Brain microvascular endothelial cell (primary cell): ENCODE data around the gene DDX39A.
"Not testable (repeated sequence)": the region's sequence is repeated elsewhere in the genome, so short reads cannot be mapped to it uniquely, and the experiment has no call there.

Experiments used
- DNase-seq: peaks from one replicate; pipeline ENCODE4 v3.0.0-alpha.2; 2020
- H3K27ac ChIP-seq: fragments of 250-450 bp; sonication (Bioruptor Pico); 2 replicates; pipeline ENCODE4 v1.5.1; 2020; ENCODE audit warnings: mild to moderate bottlenecking, moderate library complexity
- H3K27me3 ChIP-seq: fragments of 250-450 bp; sonication (Bioruptor Pico); replicated peaks from 2 replicates; pipeline ENCODE4 v1.5.1; 2020; ENCODE audit warnings: mild to moderate bottlenecking
- H3K36me3 ChIP-seq: fragments of 250-450 bp; sonication (Bioruptor Pico); replicated peaks from 2 replicates; pipeline ENCODE4 v1.5.1; 2020; ENCODE audit warnings: mild to moderate bottlenecking
- H3K4me3 ChIP-seq: 2 replicates; pipeline ENCODE4 v1.5.1; 2011; ENCODE audit warnings: low read depth, mild to moderate bottlenecking, control low read depth, low read length, moderate library complexity
- in situ Hi-C: cut with HindIII; loops from 2 replicates; pipeline ENCODE4 v1.10.0; 2017; ENCODE audit warnings: low sequenced_read_pairs, low pct_ligation_motif_present
- TF ChIP-seq, protein P1 (sequence below): IDR thresholded peaks from 2 replicates; pipeline ENCODE4 v1.5.1; 2011; ENCODE audit warnings: low read depth, mild to moderate bottlenecking, moderate library complexity, low read length, control low read depth, inconsistent platforms; ENCODE audit errors: missing control alignments

DDX39A gene

DNA sequence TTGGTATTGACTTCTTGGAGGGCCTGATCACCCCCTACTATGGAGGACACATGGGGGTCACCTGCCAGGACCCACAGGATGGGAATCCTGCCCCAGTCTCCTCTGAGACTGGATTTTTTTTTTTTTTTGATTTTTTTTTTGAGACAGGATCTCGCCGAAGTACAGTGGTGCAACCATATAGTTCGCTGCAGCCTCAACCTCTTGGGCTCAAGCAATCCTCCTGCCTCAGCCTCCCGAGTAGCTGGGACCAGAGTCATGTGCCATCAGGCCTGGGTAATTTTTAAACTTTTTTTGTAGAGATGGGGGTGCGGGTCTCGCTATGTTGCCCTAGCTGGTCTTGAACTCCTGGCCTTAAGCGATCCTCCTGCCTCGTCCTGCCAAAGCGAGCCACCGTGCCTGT lies 52.1 kb downstream of the DDX39A start:
- H3K27me3 ChIP-seq, result no peaks in the 10 kb centered on the region
- DNase-seq, result no peak
- no peak overlapping the region for H3K4me3 ChIP-seq

GRCh38 chr19:14366529-14366928 lies 52.6 kb downstream of the DDX39A start:
- TF ChIP-seq, protein P1, sequence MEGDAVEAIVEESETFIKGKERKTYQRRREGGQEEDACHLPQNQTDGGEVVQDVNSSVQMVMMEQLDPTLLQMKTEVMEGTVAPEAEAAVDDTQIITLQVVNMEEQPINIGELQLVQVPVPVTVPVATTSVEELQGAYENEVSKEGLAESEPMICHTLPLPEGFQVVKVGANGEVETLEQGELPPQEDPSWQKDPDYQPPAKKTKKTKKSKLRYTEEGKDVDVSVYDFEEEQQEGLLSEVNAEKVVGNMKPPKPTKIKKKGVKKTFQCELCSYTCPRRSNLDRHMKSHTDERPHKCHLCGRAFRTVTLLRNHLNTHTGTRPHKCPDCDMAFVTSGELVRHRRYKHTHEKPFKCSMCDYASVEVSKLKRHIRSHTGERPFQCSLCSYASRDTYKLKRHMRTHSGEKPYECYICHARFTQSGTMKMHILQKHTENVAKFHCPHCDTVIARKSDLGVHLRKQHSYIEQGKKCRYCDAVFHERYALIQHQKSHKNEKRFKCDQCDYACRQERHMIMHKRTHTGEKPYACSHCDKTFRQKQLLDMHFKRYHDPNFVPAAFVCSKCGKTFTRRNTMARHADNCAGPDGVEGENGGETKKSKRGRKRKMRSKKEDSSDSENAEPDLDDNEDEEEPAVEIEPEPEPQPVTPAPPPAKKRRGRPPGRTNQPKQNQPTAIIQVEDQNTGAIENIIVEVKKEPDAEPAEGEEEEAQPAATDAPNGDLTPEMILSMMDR, result no peak
- no peak overlapping the region for H3K27ac ChIP-seq
- in situ Hi-C loops, result no loop called here
- no peaks in the 10 kb centered on the region for H3K36me3 ChIP-seq
- no peak overlapping the region for H3K4me3 ChIP-seq
- DNase-seq, result peak; percentile 76
- no peaks in the 10 kb centered on the region for H3K27me3 ChIP-seq

More for the DNA sequence above, 52.1 kb downstream of the DDX39A start:
- in situ Hi-C loops, result no loop called here
- no peaks in the 10 kb centered on the region for H3K36me3 ChIP-seq
- TF ChIP-seq, protein P1, result no peak
- no peak overlapping the region for H3K27ac ChIP-seq

DNA sequence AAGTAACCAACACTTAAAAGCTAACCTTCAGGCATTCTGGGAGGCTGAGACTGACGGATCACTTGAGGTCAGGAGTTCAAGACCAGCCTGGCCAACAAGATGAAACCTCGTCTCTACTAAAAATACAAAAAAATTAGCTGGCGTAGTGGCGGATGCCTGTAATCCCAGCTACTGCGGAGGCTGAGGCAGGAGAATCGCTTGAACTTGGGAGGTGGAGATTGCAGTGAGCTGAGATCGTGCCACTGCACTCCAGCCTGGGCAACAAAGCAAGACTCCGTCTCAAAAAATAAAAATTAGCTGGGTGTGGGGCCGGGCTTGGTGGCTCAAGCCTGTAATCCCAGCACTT lies 55.1 kb downstream of the DDX39A start:
- H3K27me3 ChIP-seq, H3K4me3 ChIP-seq, DNase-seq, in situ Hi-C loops, H3K36me3 ChIP-seq: not testable (repeated sequence)
- H3K27ac ChIP-seq, result peak overlapping the region; percentile 84

DNA sequence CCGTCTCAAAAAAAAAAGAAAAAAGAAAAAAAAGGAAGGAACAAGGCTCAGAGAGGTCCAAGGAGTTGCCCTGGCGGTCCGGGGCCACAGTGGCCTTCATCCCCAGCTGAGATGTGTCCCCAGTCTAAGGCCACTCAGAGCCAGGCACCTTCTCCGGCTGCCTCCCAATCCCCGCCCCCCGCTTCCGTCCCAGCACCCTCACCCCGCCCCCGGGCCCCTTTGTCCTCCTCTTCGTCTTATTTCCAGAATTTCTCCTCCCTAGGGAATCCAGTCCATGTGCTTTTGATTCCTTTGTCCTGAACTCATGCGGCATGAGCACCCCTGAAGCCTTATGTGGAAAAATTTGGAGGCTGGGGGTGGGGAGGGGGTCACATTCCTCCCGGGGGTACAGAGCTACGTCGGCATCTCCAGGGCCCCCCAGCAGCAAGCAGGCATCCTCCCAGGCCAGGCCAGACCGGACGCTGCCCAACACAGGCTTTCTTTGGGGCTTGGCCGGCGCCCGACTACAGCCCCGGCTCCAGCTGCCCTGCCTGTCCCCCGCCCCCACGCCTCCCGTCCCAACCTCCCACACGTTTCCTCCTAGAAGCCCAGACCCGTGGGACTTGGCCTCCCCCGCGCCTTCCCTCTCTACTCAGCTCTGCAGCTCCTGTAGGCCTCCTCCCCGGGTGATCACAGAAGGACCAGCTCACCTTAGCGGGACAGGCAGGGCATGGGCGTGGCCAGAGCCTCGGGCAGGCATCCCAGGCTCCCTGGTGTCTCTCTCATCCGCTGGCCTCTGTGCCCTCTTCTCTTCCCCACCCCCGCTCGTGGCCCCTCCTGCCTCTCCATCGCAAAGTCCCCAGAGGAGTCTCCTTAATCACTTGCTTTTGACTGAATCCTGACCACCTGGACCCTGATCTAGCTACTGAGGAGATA lies 55.7 kb downstream of the DDX39A start:
- Histone ChIP-seq H3K4me3 (peak overlapping the region; percentile 40), H3K36me3 (no peaks in the 10 kb centered on the region)
- in situ Hi-C loops, result no loop called here

GRCh38 chr19:14361824-14362223 lies 57.3 kb downstream of the DDX39A start:
- TF ChIP-seq, protein P1, result peak; percentile 39
- DNase-seq, result no peak
- no peaks in the 10 kb centered on the region for H3K36me3 ChIP-seq
- no peak overlapping the region for H3K27ac ChIP-seq
- in situ Hi-C loops, result no loop called here
- no peaks in the 10 kb centered on the region for H3K27me3 ChIP-seq
- H3K4me3 ChIP-seq, result no peak overlapping the region

More for the DNA sequence above, 55.7 kb downstream of the DDX39A start:
- TF ChIP-seq, protein P1, result no peak
- Histone ChIP-seq H3K27ac (peak overlapping the region; percentile 84), H3K27me3 (no peaks in the 10 kb centered on the region)
- peak; percentile 76 for DNase-seq
